ENCODE data around the gene GSE1.

Gene GSE1

DNA sequence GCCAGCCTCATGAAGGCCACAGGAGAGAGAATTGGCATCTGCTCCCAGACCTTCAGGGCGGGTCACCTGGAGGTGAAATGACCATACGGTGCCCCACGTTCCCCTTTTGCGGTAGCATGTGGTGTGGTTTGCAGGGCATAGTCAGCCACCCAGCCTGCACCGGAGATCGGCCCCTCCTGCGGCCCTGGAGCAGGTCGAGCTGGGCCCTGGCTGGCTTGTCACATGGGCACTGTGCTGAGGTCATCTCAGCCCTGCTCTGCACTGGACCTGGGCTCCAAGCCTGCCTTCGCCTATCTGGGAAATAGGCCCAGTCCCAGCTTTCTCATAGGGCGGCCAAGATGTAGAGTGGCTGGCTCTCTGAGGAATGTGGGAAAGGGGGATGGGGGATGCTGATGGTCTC, 16.2 kb downstream of the GSE1 start:
- H3K27ac ChIP-seq (ENCODE audit: extremely low read depth, low read depth, low read length) = no peak overlapping the region
- peaks cover 11% of the 10 kb centered on the region for H3K4me1 ChIP-seq (ENCODE audit: control insufficient read depth, insufficient read depth, low read length)
- ChIA-PET POLR2A (no interaction called here), CTCF (interaction anchor here (1.3 kb wide), 1 partner anchor 13 kb away, joined by 6 read pairs; no protein-coding TSS in a partner anchor)
- peaks cover 0 to 62% of the 10 kb centered on the region in 2 experiments; a peak in 1 of 3 replicates for H3K36me3 ChIP-seq (ENCODE audit: control insufficient read depth in 2 of 2, insufficient read depth in 1 of 2, low read length in 2 of 2)
- TF ChIP-seq SP2 (tag by site-specific recombination; IDR thresholded peaks at IDR 0.05) = no peak
- TF ChIP-seq, protein P1, sequence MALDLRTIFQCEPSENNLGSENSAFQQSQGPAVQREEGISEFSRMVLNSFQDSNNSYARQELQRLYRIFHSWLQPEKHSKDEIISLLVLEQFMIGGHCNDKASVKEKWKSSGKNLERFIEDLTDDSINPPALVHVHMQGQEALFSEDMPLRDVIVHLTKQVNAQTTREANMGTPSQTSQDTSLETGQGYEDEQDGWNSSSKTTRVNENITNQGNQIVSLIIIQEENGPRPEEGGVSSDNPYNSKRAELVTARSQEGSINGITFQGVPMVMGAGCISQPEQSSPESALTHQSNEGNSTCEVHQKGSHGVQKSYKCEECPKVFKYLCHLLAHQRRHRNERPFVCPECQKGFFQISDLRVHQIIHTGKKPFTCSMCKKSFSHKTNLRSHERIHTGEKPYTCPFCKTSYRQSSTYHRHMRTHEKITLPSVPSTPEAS (tag by site-specific recombination; IDR thresholded peaks at IDR 0.05) = no peak
- TF ChIP-seq HOXC10 (CRISPR knock-in tag; IDR thresholded peaks at IDR 0.05) = no peak
- TF ChIP-seq BCL11B (tag by site-specific recombination; IDR thresholded peaks at IDR 0.05; ENCODE audit: low read depth) = no peak
- no peak for TF ChIP-seq ZNF670 (tag by site-specific recombination; IDR thresholded peaks at IDR 0.05; ENCODE audit: low read depth)
- no peak for TF ChIP-seq ZNF121 (tag by site-specific recombination; IDR thresholded peaks at IDR 0.05)
- TF ChIP-seq, protein P2, sequence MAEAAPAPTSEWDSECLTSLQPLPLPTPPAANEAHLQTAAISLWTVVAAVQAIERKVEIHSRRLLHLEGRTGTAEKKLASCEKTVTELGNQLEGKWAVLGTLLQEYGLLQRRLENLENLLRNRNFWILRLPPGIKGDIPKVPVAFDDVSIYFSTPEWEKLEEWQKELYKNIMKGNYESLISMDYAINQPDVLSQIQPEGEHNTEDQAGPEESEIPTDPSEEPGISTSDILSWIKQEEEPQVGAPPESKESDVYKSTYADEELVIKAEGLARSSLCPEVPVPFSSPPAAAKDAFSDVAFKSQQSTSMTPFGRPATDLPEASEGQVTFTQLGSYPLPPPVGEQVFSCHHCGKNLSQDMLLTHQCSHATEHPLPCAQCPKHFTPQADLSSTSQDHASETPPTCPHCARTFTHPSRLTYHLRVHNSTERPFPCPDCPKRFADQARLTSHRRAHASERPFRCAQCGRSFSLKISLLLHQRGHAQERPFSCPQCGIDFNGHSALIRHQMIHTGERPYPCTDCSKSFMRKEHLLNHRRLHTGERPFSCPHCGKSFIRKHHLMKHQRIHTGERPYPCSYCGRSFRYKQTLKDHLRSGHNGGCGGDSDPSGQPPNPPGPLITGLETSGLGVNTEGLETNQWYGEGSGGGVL (tag by site-specific recombination; IDR thresholded peaks at IDR 0.05) = no peak
- no peak for TF ChIP-seq ZIC2 (tag by site-specific recombination; IDR thresholded peaks at IDR 0.05)
- TF ChIP-seq KLF16 (tag by site-specific recombination; IDR thresholded peaks at IDR 0.05) = no peak
- TF ChIP-seq ZBTB20 (tag by site-specific recombination; IDR thresholded peaks at IDR 0.05) = no peak
- TF ChIP-seq, protein P3, sequence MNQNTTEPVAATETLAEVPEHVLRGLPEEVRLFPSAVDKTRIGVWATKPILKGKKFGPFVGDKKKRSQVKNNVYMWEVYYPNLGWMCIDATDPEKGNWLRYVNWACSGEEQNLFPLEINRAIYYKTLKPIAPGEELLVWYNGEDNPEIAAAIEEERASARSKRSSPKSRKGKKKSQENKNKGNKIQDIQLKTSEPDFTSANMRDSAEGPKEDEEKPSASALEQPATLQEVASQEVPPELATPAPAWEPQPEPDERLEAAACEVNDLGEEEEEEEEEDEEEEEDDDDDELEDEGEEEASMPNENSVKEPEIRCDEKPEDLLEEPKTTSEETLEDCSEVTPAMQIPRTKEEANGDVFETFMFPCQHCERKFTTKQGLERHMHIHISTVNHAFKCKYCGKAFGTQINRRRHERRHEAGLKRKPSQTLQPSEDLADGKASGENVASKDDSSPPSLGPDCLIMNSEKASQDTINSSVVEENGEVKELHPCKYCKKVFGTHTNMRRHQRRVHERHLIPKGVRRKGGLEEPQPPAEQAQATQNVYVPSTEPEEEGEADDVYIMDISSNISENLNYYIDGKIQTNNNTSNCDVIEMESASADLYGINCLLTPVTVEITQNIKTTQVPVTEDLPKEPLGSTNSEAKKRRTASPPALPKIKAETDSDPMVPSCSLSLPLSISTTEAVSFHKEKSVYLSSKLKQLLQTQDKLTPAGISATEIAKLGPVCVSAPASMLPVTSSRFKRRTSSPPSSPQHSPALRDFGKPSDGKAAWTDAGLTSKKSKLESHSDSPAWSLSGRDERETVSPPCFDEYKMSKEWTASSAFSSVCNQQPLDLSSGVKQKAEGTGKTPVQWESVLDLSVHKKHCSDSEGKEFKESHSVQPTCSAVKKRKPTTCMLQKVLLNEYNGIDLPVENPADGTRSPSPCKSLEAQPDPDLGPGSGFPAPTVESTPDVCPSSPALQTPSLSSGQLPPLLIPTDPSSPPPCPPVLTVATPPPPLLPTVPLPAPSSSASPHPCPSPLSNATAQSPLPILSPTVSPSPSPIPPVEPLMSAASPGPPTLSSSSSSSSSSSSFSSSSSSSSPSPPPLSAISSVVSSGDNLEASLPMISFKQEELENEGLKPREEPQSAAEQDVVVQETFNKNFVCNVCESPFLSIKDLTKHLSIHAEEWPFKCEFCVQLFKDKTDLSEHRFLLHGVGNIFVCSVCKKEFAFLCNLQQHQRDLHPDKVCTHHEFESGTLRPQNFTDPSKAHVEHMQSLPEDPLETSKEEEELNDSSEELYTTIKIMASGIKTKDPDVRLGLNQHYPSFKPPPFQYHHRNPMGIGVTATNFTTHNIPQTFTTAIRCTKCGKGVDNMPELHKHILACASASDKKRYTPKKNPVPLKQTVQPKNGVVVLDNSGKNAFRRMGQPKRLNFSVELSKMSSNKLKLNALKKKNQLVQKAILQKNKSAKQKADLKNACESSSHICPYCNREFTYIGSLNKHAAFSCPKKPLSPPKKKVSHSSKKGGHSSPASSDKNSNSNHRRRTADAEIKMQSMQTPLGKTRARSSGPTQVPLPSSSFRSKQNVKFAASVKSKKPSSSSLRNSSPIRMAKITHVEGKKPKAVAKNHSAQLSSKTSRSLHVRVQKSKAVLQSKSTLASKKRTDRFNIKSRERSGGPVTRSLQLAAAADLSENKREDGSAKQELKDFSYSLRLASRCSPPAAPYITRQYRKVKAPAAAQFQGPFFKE (tag by site-specific recombination; IDR thresholded peaks at IDR 0.05; ENCODE audit: borderline replicate concordance) = no peak
- no peak for TF ChIP-seq ZNF16 (tag by site-specific recombination; IDR thresholded peaks at IDR 0.05; ENCODE audit: low read depth)
- H3K4me3 ChIP-seq (ENCODE audit: low read depth, low read length) = no peak overlapping the region
- no peaks in the 10 kb centered on the region for H3K9me3 ChIP-seq (ENCODE audit: control insufficient read depth, insufficient read depth, low read depth, low read length)

DNA sequence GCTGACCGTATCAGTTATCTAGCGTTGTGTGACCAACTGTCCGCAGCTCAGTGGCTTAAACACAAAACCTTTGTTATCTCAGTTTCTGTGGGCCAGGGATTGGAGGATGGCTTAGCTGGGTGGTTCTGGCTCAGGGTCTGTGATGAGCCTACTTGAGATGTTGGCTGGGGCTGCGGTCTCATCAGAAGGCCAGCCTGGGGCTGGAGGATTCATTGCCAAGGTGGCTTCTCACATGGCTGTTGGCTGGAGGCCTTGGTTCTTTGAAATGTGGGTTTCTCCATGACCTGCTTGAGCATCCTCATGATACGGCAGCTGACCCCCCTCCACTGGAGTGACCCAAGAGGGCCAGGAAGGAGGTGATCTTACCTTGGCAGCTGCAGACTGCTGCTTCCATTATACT, 16.7 kb downstream of the GSE1 start:
- Histone ChIP-seq H3K4me3 (ENCODE audit: low read depth, low read length) (no peak overlapping the region), H3K9me3 (ENCODE audit: control insufficient read depth, insufficient read depth, low read depth, low read length) (no peaks in the 10 kb centered on the region), H3K36me3 (ENCODE audit: control insufficient read depth in 2 of 2, insufficient read depth in 1 of 2, low read length in 2 of 2) (peaks cover 0 to 62% of the 10 kb centered on the region in 2 experiments; a peak in 1 of 3 replicates), H3K27ac (ENCODE audit: extremely low read depth, low read depth, low read length) (no peak overlapping the region), H3K4me1 (ENCODE audit: control insufficient read depth, insufficient read depth, low read length) (peaks cover 11% of the 10 kb centered on the region)
- ChIA-PET POLR2A (no interaction called here), CTCF (interaction anchor here (1.3 kb wide), 1 partner anchor 13 kb away, joined by 6 read pairs; no protein-coding TSS in a partner anchor)
- TF ChIP-seq, protein P4, sequence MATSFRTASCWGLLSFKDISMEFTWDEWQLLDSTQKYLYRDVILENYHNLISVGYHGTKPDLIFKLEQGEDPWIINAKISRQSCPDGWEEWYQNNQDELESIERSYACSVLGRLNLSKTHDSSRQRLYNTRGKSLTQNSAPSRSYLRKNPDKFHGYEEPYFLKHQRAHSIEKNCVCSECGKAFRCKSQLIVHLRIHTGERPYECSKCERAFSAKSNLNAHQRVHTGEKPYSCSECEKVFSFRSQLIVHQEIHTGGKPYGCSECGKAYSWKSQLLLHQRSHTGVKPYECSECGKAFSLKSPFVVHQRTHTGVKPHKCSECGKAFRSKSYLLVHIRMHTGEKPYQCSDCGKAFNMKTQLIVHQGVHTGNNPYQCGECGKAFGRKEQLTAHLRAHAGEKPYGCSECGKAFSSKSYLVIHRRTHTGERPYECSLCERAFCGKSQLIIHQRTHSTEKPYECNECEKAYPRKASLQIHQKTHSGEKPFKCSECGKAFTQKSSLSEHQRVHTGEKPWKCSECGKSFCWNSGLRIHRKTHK (tag by site-specific recombination; IDR thresholded peaks at IDR 0.05) = no peak
- TF ChIP-seq, protein P5, sequence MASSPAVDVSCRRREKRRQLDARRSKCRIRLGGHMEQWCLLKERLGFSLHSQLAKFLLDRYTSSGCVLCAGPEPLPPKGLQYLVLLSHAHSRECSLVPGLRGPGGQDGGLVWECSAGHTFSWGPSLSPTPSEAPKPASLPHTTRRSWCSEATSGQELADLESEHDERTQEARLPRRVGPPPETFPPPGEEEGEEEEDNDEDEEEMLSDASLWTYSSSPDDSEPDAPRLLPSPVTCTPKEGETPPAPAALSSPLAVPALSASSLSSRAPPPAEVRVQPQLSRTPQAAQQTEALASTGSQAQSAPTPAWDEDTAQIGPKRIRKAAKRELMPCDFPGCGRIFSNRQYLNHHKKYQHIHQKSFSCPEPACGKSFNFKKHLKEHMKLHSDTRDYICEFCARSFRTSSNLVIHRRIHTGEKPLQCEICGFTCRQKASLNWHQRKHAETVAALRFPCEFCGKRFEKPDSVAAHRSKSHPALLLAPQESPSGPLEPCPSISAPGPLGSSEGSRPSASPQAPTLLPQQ (tag by site-specific recombination; IDR thresholded peaks at IDR 0.05) = no peak
- TF ChIP-seq, protein P6, sequence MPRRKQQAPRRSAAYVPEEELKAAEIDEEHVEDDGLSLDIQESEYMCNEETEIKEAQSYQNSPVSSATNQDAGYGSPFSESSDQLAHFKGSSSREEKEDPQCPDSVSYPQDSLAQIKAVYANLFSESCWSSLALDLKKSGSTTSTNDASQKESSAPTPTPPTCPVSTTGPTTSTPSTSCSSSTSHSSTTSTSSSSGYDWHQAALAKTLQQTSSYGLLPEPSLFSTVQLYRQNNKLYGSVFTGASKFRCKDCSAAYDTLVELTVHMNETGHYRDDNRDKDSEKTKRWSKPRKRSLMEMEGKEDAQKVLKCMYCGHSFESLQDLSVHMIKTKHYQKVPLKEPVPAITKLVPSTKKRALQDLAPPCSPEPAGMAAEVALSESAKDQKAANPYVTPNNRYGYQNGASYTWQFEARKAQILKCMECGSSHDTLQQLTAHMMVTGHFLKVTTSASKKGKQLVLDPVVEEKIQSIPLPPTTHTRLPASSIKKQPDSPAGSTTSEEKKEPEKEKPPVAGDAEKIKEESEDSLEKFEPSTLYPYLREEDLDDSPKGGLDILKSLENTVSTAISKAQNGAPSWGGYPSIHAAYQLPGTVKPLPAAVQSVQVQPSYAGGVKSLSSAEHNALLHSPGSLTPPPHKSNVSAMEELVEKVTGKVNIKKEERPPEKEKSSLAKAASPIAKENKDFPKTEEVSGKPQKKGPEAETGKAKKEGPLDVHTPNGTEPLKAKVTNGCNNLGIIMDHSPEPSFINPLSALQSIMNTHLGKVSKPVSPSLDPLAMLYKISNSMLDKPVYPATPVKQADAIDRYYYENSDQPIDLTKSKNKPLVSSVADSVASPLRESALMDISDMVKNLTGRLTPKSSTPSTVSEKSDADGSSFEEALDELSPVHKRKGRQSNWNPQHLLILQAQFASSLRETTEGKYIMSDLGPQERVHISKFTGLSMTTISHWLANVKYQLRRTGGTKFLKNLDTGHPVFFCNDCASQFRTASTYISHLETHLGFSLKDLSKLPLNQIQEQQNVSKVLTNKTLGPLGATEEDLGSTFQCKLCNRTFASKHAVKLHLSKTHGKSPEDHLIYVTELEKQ (tag by site-specific recombination; IDR thresholded peaks at IDR 0.05; ENCODE audit: borderline replicate concordance) = no peak
- TF ChIP-seq ZSCAN23 (tag by site-specific recombination; IDR thresholded peaks at IDR 0.05) = no peak
- TF ChIP-seq WT1 (tag by site-specific recombination; IDR thresholded peaks at IDR 0.05) = no peak
- TF ChIP-seq, protein P7, sequence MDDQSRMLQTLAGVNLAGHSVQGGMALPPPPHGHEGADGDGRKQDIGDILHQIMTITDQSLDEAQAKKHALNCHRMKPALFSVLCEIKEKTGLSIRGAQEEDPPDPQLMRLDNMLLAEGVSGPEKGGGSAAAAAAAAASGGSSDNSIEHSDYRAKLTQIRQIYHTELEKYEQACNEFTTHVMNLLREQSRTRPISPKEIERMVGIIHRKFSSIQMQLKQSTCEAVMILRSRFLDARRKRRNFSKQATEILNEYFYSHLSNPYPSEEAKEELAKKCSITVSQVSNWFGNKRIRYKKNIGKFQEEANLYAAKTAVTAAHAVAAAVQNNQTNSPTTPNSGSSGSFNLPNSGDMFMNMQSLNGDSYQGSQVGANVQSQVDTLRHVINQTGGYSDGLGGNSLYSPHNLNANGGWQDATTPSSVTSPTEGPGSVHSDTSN (CRISPR knock-in tag; IDR thresholded peaks at IDR 0.05) = no peak
